Activated naive CD4-positive, alpha-beta T cell treated with anti-CD3 and anti-CD28 coated beads, Interleukin-2, amount 50 U/mL, for 16 hours (primary cell): ENCODE measurements around the gene EBF3.

Experiments used
- DNase-seq: peaks from one replicate; pipeline ENCODE4 v3.0.0-alpha.2; 2020

EBF3 gene

GRCh38 chr10:129850316-129850715 lies 113.8 kb downstream of the EBF3 start:
- no peak for DNase-seq

- no peak for DNase-seq
Measured at GRCh38 chr10:129849853-129850252, 114.2 kb downstream of the EBF3 start.

- no peak for DNase-seq
Measured at GRCh38 chr10:129849452-129849750, 114.7 kb downstream of the EBF3 start.

- no peak for DNase-seq
Measured at GRCh38 chr10:129848696-129849451, 115.2 kb downstream of the EBF3 start.

- DNase-seq: no peak
Measured at GRCh38 chr10:129847741-129848483, 116.2 kb downstream of the EBF3 start.

GRCh38 chr10:129846991-129847391 lies 117.1 kb downstream of the EBF3 start:
- no peak for DNase-seq

- DNase-seq: no peak
Measured at GRCh38 chr10:129845111-129845753, 118.8 kb downstream of the EBF3 start.

- DNase-seq: no peak
Measured at GRCh38 chr10:129844216-129844766, 119.8 kb downstream of the EBF3 start.

- no peak for DNase-seq
Measured at GRCh38 chr10:129843702-129844101, 120.4 kb downstream of the EBF3 start.

- DNase-seq: no peak
Measured at GRCh38 chr10:129843131-129843541, 120.9 kb downstream of the EBF3 start.

- DNase-seq: no peak
Measured at GRCh38 chr10:129842031-129842430, 122.0 kb downstream of the EBF3 start.

GRCh38 chr10:129841590-129841989 lies 122.5 kb downstream of the EBF3 start:
- DNase-seq: no peak

- DNase-seq: no peak
Measured at GRCh38 chr10:129841071-129841470, 123.0 kb downstream of the EBF3 start.

- DNase-seq: no peak
Measured at GRCh38 chr10:129840196-129840590, 123.9 kb downstream of the EBF3 start.

GRCh38 chr10:129839285-129840195 lies 124.5 kb downstream of the EBF3 start:
- no peak for DNase-seq

- no peak for DNase-seq
Measured at GRCh38 chr10:129838794-129839193, 125.3 kb downstream of the EBF3 start.

- no peak for DNase-seq
Measured at GRCh38 chr10:129837909-129838582, 126.0 kb downstream of the EBF3 start.

GRCh38 chr10:129836253-129836652 lies 127.8 kb downstream of the EBF3 start:
- no peak for DNase-seq

GRCh38 chr10:129833994-129834739 lies 129.9 kb downstream of the EBF3 start:
- no peak for DNase-seq

GRCh38 chr10:129833468-129833950 lies 130.6 kb downstream of the EBF3 start:
- no peak for DNase-seq
